MM.1S (cell line): ENCODE results near the gene ALG6.

Source experiments
- DNase-seq: peaks from one replicate; pipeline ENCODE4 v3.0.0-alpha.2; 2015
- H2AFZ ChIP-seq: fragments of 300-600 bp; sonication (generic); 2 replicates; pipeline ENCODE4 v1.6.0; 2016; ENCODE audit warnings: antibody characterized with exemption, low read length
- H3F3A ChIP-seq: fragments of 300-600 bp; sonication (generic); 2 replicates; pipeline ENCODE4 v1.6.1; 2016; ENCODE audit warnings: mild to moderate bottlenecking, antibody characterized with exemption, low read length, moderate library complexity, mixed read lengths; ENCODE audit not compliant: insufficient read depth
- H3K27ac ChIP-seq: fragments of 300-600 bp; sonication (generic); 2 replicates; pipeline ENCODE4 v1.5.1; 2016; ENCODE audit warnings: mild to moderate bottlenecking, low read length
- H3K27me3 ChIP-seq: fragments of 300-600 bp; sonication (generic); replicated peaks from 2 replicates; pipeline ENCODE4 v1.6.0; 2016; ENCODE audit warnings: low read length; ENCODE audit not compliant: insufficient read depth
- H3K36me3 ChIP-seq: fragments of 300-600 bp; sonication (generic); replicated peaks from 2 replicates; pipeline ENCODE4 v1.6.1; 2016; ENCODE audit warnings: mild to moderate bottlenecking, low read length, mixed read lengths; ENCODE audit not compliant: insufficient read depth
- H3K4me1 ChIP-seq: fragments of 300-600 bp; sonication (generic); 2 replicates; pipeline ENCODE4 v1.6.1; 2016; ENCODE audit warnings: low read length, mixed read lengths
- H3K4me2 ChIP-seq: fragments of 300-600 bp; sonication (generic); 2 replicates; pipeline ENCODE4 v1.6.0; 2016; ENCODE audit warnings: low read depth, low read length
- H3K4me3 ChIP-seq: fragments of 300-600 bp; sonication (generic); 2 replicates; pipeline ENCODE4 v1.5.1; 2016; ENCODE audit warnings: low read length, mixed read lengths
- H3K79me2 ChIP-seq: fragments of 300-600 bp; sonication (generic); 2 replicates; pipeline ENCODE4 v1.6.1; 2016; ENCODE audit warnings: mixed run types, low read length, mixed read lengths
- H3K9ac ChIP-seq: fragments of 300-600 bp; sonication (generic); 2 replicates; pipeline ENCODE4 v1.6.1; 2016; ENCODE audit warnings: low read length, mixed read lengths
- H3K9me2 ChIP-seq: fragments of 300-600 bp; sonication (generic); replicated peaks from 2 replicates; pipeline ENCODE4 v1.6.1; 2016; ENCODE audit warnings: mild to moderate bottlenecking, low read length, mixed read lengths; ENCODE audit not compliant: insufficient read depth
- H3K9me3 ChIP-seq: fragments of 300-600 bp; sonication (generic); replicated peaks from 2 replicates; pipeline ENCODE4 v1.6.1; 2016; ENCODE audit warnings: mild to moderate bottlenecking, low read length, mixed read lengths; ENCODE audit not compliant: insufficient read depth
- H4K20me1 ChIP-seq: fragments of 300-600 bp; sonication (generic); 2 replicates; pipeline ENCODE4 v1.6.1; 2016; ENCODE audit warnings: mild to moderate bottlenecking, low read length, moderate library complexity, mixed read lengths; ENCODE audit not compliant: insufficient read depth
- EZH2 ChIP-seq: fragments of 300-600 bp; sonication (generic); optimal IDR thresholded peaks from 2 replicates; pipeline ENCODE3; 2017; ENCODE audit warnings: low read depth, mild to moderate bottlenecking, antibody characterized with exemption, low read length, mixed read lengths
- EZH2phosphoT487 ChIP-seq: fragments of 300-600 bp; sonication (generic); IDR thresholded peaks from 2 replicates; pipeline ENCODE4 v1.6.1; 2018; ENCODE audit warnings: antibody characterized with exemption, low read length
- TF ChIP-seq, protein P1 (sequence below): fragments of 300-600 bp; sonication (generic); IDR thresholded peaks from 2 replicates; pipeline ENCODE4 v1.5.1; 2016; ENCODE audit warnings: antibody characterized with exemption, low read length, mixed read lengths

The ALG6 gene

DNA sequence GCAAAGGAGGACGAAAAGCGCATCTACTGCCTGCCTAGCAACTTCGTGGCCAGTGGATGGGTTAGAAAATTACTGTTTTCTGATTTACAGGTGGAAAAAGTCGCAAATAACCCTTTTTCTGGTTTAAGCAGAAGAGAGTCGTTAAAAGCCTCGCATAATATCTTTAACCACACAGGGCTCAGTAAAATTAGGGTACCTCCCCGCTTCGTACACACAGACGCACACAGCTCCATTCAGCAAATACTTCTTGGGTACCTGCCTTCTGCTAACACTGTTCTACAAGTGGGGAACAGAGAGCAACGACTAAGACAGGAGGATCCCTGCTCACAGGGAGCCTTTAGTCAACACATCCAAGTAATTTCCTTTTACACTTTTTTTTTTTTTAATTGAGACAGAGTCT is 704 bp downstream of the ALG6 start:
- DNase-seq: peak; percentile 16
- Histone ChIP-seq H3K9me2 (no peaks in the 10 kb centered on the region), H3K4me2 (peak overlapping the region; percentile 81), H3K27me3 (no peaks in the 10 kb centered on the region), H2AFZ (peak overlapping the region; percentile 99), H3K4me3 (peak overlapping the region; percentile 100), H3K9me3 (no peaks in the 10 kb centered on the region), H4K20me1 (no peaks in the 10 kb centered on the region), H3K79me2 (peaks cover 11% of the 10 kb centered on the region; the same call in 1 of the 2 replicates), H3K9ac (peak overlapping the region; percentile 96), H3F3A (peaks cover 8% of the 10 kb centered on the region; the same call in 1 of the 2 replicates), H3K27ac (peak overlapping the region; percentile 52; the same call in 1 of the 2 replicates), H3K4me1 (peaks cover 3% of the 10 kb centered on the region; the same call in 1 of the 2 replicates), H3K36me3 (0 out of 2 replicates have a peak, but pooled peaks cover 6% of the 10 kb centered on the region)
- TF ChIP-seq, protein P1, sequence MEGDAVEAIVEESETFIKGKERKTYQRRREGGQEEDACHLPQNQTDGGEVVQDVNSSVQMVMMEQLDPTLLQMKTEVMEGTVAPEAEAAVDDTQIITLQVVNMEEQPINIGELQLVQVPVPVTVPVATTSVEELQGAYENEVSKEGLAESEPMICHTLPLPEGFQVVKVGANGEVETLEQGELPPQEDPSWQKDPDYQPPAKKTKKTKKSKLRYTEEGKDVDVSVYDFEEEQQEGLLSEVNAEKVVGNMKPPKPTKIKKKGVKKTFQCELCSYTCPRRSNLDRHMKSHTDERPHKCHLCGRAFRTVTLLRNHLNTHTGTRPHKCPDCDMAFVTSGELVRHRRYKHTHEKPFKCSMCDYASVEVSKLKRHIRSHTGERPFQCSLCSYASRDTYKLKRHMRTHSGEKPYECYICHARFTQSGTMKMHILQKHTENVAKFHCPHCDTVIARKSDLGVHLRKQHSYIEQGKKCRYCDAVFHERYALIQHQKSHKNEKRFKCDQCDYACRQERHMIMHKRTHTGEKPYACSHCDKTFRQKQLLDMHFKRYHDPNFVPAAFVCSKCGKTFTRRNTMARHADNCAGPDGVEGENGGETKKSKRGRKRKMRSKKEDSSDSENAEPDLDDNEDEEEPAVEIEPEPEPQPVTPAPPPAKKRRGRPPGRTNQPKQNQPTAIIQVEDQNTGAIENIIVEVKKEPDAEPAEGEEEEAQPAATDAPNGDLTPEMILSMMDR: no peak
- TF ChIP-seq EZH2phosphoT487 (no peak), EZH2 (no peak)

DNA sequence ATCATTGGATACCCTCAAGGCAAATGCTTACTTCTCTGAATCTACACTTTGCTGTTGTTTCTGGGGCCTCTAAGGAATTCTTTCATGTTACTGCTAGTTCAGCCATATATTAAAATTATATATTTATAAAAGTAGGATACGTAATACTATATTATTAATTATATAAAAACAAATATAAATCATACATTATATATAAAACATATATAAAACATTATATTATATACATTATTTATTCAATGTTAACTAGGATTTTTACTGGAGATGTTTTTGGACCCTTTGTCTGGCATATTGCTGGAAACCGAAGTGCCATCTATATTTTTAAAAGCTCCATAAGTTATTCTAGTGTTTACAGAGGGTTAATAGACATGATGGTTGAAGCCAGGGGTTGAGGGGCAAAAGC is 12.2 kb downstream of the ALG6 start:
- H4K20me1 ChIP-seq: no peaks in the 10 kb centered on the region
- no peaks in the 10 kb centered on the region for H3K79me2 ChIP-seq
- H3K4me3 ChIP-seq: no peak overlapping the region
- no peaks in the 10 kb centered on the region for H3F3A ChIP-seq
- H3K4me1 ChIP-seq: no peaks in the 10 kb centered on the region
- no peak overlapping the region for H3K9ac ChIP-seq
- H2AFZ ChIP-seq: no peak overlapping the region
- H3K27me3 ChIP-seq: no peaks in the 10 kb centered on the region
- TF ChIP-seq EZH2 (no peak), EZH2phosphoT487 (no peak)
- TF ChIP-seq, protein P1: no peak
- no peak overlapping the region for H3K27ac ChIP-seq
- H3K36me3 ChIP-seq: no peaks in the 10 kb centered on the region
- H3K9me3 ChIP-seq: no peaks in the 10 kb centered on the region
- no peak overlapping the region for H3K4me2 ChIP-seq
- no peak for DNase-seq
- H3K9me2 ChIP-seq: no peaks in the 10 kb centered on the region

DNA sequence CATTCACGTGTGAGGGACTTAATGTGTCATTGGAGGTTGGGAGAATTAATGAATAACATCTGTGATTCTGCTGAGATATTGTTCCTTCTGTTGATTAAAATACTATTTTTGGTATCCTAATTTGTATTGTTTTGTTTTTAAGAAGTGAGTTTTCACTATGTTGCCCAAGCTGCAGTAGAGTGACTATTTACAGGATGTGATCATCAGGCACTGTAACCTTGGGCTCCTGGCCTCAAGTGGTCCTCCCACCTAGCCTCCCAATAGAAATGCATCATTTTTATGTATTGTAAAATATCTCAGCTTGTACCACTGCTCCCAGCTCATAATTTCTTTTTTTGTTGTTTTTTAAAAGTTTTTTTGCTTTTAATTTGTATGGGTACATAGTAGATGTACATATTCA is 14.3 kb downstream of the ALG6 start:
- no peak for DNase-seq
- Histone ChIP-seq H4K20me1 (no peaks in the 10 kb centered on the region), H3K9me2 (no peaks in the 10 kb centered on the region), H3K27ac (no peak overlapping the region), H3K36me3 (no peaks in the 10 kb centered on the region), H3K9ac (no peak overlapping the region), H3K79me2 (no peaks in the 10 kb centered on the region), H2AFZ (no peak overlapping the region), H3K27me3 (no peaks in the 10 kb centered on the region), H3K4me2 (no peak overlapping the region), H3K4me1 (no peaks in the 10 kb centered on the region), H3K4me3 (no peak overlapping the region), H3F3A (no peaks in the 10 kb centered on the region), H3K9me3 (no peaks in the 10 kb centered on the region)
- TF ChIP-seq EZH2 (no peak), EZH2phosphoT487 (no peak)
- TF ChIP-seq, protein P1: no peak
